Measurements from ENCODE around the gene MSRB3.

DNA sequence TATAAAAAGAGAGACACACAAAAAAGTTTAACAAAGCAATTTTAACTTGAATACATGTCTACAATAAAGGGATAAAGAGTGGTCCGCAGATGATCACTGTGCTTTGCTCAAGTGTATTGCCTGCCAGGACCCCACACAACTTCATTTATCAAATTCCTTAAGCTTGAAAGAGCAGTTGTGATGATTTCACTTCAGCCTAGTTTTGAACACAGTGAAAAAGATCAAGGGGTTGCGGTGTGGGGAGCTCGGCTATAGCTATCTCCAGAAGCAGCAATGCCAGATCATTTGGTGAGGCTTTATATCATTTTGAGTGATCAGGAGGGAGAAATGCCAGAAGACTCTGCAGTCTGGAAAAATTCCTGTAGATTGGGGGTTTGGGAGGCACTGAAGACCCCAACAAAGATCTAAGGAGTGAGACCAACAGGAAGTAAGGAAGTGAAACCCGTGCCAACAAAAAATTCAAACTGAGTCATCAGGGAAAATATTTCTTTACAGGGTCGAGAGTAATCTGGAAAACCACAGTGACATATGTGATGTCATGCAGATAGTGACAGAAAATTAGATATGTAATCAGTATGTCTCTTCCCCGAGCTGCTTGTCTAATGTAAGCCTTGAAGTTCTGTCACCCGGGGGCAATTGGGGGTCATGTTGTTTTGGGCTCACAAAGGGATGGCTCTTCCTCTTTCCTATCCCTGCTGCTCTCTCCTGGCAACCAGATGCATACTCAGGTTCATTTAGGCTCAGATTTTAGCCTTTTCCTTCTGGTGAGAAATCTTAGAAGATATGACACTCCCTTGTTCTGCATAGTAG lies 221.8 kb downstream of the MSRB3 start:
- no peak for TF ChIP-seq POLR2A (IDR thresholded peaks at IDR 0.05)
- TF ChIP-seq, protein P1, sequence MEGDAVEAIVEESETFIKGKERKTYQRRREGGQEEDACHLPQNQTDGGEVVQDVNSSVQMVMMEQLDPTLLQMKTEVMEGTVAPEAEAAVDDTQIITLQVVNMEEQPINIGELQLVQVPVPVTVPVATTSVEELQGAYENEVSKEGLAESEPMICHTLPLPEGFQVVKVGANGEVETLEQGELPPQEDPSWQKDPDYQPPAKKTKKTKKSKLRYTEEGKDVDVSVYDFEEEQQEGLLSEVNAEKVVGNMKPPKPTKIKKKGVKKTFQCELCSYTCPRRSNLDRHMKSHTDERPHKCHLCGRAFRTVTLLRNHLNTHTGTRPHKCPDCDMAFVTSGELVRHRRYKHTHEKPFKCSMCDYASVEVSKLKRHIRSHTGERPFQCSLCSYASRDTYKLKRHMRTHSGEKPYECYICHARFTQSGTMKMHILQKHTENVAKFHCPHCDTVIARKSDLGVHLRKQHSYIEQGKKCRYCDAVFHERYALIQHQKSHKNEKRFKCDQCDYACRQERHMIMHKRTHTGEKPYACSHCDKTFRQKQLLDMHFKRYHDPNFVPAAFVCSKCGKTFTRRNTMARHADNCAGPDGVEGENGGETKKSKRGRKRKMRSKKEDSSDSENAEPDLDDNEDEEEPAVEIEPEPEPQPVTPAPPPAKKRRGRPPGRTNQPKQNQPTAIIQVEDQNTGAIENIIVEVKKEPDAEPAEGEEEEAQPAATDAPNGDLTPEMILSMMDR (IDR thresholded peaks at IDR 0.05): no peak

Data from esophagus squamous epithelium (tissue), 4 donors.